Measurements from ENCODE around the gene SECISBP2L.
A peak's percentile ranks its signal among the peaks of the same experiment; 100 is the strongest.

Gene SECISBP2L

DNA sequence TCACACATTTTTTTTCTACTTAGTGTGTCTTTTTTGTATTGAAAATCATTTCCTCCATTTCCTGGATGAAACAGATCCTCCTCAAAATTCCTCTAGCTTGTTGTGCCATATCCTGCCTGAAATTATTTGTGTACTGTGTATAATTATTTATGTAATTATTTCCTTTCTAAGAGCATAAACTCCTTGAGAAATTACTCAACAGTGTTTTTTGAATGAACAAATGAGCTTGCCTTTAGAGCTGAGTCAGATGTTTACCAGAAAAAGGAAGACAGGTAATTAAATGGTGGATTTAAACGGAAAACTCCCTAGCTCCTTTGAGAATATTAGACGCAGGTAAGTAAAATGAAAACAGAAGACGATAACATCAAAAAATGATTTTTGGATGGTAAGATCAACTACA lies 13.2 kb upstream of the SECISBP2L start:
- DNase-seq = no peak

DNA sequence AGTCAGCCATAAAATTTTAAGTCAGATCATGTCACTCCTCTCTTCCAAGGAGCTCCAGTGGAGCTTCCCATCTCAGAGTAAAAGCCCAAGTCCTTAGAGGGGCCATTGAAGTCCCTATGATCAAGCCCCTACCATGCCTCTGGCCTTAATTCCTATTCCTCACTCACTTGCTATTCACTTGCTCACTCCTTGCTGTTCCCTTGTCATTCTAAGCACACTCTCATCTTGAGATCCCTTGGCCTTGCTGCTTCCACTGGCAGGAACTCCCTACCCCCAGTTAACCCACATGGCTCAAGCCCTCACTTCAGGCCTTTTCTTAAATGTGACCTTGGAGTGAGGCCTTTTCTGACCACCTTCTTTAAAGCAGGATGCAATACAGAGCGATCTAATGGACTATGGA lies 12.3 kb upstream of the SECISBP2L start:
- DNase-seq = no peak

GRCh38 chr15:49055630-49056029 lies 9.4 kb upstream of the SECISBP2L start:
- no peak for DNase-seq

DNA sequence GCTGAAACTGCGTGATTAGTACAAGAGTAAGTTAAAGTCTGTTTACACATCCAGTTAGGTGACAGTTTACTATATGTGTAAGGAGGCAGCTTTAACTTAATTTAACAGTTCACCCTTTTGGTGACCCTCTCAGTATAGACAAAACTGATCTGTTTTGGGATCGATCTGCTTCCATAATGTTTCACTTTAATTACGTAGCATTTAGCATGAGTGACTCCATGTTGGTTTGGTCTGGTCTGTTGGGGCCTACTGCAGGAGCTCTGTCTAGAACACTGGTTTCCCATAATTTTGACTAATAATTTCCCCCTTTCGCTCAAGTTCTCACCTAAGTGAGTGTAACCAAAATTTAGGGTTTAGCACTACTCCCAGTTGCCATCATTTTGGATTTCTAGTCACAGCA lies 6.4 kb upstream of the SECISBP2L start:
- no peak for DNase-seq

DNA sequence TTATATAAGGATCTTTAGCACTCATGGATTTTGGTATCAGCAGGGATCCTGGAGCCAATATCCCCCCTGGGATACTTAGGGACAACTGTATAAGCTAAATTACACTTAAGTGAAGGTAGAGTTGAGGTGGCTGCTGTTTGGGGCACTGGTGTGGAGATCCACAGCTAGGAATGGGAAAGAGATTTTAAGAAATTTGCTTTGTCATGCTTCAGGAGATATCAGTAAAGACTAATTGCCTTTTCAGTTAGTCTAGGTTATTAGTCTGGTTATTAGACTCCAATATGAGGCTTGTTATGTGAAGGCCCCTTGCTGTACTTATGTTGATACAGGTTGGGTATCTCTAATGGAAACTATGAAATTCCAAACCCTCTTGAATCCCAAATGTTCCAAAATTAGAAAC lies 1.2 kb upstream of the SECISBP2L start:
- no peak for DNase-seq

DNA sequence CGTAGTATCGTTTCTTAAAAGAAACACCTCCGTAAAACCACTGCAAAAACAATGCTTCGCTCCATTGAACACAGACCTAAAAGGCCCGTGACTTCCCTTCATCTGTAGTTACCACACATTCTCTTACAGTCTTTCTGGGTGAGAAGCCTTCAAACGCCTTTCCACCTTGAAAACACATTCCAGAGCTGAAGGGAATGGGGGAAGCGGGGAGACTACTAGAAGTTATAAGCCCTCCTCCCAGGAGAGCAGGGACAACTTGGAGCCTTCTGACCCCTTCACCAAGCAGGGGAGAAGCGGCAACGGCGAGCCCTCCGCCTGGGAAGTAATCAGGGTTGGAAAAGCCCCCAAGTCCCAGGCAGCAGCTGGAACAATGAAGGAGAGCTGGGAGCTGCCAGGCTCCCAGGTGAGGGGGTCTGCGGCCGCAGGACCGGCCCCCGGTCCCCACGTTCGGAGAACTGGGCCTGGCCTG lies 461 bp downstream of the SECISBP2L start:
- DNase-seq = peak; percentile 29

- DNase-seq = no peak
Measured at GRCh38 chr15:49044766-49045606, 1.3 kb downstream of the SECISBP2L start.

GRCh38 chr15:49044002-49044401 lies 2.2 kb downstream of the SECISBP2L start:
- no peak for DNase-seq

DNA sequence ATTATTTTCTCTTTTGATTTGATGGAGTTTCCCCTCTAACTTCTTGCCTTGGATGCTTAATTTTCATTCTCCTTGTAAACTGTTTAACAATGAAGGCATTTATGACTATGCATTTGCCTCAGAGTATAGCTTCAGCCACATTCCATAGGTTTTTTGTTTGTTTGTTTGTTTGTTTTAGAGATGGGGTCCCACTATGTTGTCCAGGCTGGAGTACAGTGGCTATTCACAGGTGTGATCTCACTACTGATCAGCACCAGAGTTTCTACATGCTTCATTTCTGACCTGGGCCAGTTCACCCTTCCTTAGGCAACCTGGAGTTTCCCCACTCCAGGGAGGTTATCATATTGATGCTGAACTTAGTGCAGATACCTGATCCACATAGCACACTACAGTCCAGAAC lies 4.1 kb downstream of the SECISBP2L start:
- no peak for DNase-seq

DNA sequence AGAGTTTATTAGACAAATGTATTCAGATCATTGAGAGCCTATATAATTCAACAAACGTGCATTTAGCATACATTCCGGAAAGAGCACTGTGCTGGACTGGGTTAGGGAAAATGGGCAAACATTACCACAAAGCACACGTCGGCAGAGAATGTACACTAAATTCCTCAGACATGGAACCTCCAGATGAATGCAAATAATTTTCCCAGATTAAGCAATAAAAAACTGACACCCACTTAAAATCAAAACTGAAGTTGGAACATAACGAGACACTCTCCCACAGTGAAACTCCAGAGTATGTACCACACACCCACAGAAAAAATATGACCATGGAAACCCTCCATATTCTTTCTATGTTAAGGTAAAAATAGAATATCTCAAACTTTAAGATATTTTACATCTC lies 4.8 kb downstream of the SECISBP2L start:
- DNase-seq = peak; percentile 15

DNA sequence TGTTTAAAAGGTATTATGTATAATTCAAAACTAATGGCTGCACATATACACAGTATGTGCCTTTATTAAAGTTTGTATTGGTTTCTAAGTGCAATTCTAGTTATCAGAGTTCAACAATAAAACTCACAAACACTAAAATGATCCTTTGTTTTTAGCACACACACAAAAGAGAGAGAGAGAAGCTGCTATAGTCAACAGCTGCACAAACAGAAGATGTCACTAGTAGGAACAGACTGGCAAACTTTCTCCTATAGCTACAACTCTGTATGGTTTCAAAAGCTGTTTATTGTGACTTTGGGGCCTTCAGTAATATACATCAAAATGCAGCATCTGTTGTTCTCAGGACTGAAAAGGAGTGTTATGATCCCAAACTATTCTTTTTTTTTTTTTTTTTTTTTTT lies 6.1 kb downstream of the SECISBP2L start:
- DNase-seq = no peak

GRCh38 chr15:49038382-49038781 lies 7.9 kb downstream of the SECISBP2L start:
- DNase-seq = peak; percentile 11

GRCh38 chr15:49037546-49037940 lies 8.7 kb downstream of the SECISBP2L start:
- no peak for DNase-seq

GRCh38 chr15:49036650-49037545 lies 9.3 kb downstream of the SECISBP2L start:
- peak; percentile 82 for DNase-seq

GRCh38 chr15:49035825-49036224 lies 10.4 kb downstream of the SECISBP2L start:
- DNase-seq = no peak

- no peak for DNase-seq
Measured at GRCh38 chr15:49032601-49033145, 13.6 kb downstream of the SECISBP2L start.

DNA sequence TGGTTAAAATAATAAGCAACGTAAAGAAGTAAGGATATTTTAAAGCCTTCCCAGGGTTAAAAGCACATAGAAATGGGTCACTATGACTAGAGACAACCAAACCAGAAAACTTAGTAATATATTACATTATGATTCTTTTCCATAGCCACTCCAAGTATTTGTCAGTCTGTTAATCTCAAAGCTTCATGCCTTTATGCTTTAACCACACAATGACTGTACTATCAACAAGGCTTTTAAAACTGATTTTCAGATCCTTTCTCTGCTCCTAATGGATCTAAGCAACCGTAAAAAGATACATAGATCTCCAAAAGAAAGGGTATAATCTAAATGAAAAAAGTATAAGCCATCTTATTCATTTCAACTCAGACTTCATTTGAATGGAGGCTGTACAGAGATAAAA lies 14.4 kb downstream of the SECISBP2L start:
- no peak for DNase-seq

- no peak for DNase-seq
Measured at GRCh38 chr15:49026700-49027099, 19.5 kb downstream of the SECISBP2L start.

- no peak for DNase-seq
Measured at GRCh38 chr15:49024840-49025239, 21.4 kb downstream of the SECISBP2L start.

DNA sequence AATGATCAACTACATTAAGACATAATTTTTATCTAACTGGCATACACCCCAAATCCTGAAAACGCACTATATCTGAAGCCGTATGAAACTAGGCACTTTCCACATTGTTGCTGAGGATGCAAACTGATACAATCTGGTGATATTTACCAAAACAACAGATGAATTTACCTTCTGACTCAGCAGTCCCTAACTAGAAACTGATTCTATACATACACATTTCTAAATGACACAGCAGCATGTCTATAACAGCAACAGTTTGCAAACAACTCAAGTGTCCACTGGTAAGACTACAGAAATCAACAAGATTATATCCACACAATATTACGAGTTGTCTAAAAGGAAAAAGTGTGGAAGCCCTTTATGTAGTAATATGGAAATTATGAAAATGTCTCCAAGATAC lies 22.9 kb downstream of the SECISBP2L start:
- no peak for DNase-seq

DNA sequence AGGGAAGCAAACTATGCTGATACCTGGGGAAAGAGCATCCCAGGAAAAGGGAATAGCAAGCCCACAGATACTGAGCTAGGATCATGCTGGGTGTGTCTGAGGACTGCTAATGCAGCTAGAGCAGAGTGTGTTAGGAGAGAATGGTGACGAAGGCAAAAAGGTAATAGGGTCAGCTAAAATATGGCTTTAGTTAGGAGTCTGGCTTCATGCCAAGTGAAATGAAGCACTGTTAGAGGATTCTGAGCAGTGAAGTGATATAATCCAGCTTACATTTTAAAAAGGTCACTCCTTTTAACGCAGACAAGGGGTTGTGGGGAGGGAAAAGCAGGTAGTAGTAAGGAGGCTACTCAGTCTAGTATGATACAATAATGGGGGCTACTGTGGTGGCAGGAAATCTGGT lies 30.4 kb downstream of the SECISBP2L start:
- peak; percentile 3 for DNase-seq

DNA sequence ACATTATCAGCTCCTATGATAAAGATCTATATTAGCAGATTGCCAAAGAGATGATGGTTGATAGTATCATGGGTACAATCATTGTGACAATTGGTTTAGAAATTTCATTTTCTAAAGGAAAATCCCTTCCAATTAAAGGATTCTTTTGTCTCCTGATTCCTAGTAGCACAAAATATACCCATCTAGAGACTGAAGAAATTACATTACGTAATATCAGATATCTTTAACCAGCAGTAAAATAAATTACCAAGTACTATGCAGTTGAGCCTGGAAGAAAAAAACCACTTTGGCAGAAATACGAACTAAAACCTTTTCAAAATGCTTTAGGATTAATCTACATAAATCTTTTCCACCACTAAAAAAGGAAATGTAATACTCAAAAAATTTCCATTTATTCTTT lies 46.9 kb downstream of the SECISBP2L start:
- no peak for DNase-seq

DNA sequence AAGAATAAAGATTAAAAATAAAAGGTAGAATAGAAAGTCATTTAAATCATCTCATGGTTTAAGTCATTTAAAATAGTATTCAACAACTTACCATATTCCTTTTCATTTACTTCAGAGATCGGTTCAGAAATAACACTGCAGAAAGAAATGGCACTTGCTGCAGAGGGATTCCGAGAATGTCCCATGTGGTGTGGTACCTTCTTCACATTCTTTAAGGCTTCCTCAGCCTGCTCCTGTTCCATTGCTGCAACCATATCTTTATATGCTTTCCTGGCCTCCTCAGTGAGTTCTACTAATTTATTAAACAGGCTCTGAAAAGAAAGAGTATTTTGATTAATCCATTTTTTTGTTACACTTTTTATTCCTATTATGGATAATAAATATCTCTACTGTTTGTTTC lies 50.0 kb downstream of the SECISBP2L start:
- peak; percentile 46 for DNase-seq

DNA sequence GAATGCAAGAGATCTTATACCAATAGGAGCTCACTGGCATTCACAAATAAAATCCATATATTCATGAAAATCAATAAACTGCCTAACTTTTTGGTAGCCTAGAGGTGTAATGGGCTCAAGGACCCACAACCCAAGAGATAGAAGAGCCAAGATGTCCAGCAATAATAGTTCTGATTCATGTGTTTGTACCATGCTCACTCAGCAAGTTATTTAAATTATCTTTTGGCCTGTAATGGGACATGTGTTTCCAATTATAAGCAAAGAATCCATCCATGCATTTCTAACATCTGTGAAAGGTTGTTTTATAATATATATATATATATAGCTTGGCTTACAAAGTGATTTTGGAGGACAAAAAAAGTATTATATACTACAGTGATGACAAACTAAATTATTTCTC lies 52.9 kb downstream of the SECISBP2L start:
- DNase-seq = peak; percentile 64
